Endothelial cell of umbilical vein (primary cell): ENCODE results near the gene PAXX. TPM values are rescaled to one million over a fixed set of nuclear protein-coding genes. Genes with fewer than 3 reads are reported as not detected.

Source experiments
- BruUV-seq: library from RNA; stranded (reverse); fragments of 400-500 nt; replicated peaks from 2 replicates; lab custom pipeline; 2021; lab: Mats Ljungman, UMichigan
- CTCF ChIA-PET: fragments of 300-600, 350-600 bp; sonication (Branson Sonifier 250); formaldehyde crosslinking; loops from one replicate; lab custom pipeline; 2021; ENCODE audit warnings: antibody characterized with exemption, inconsistent platforms; lab: Charles Lee
- POLR2A ChIA-PET: fragments of 300-600, 350-600 bp; sonication (Branson Sonifier 250); formaldehyde crosslinking; loops from one replicate; lab custom pipeline; 2021; ENCODE audit warnings: antibody characterized with exemption, inconsistent platforms; lab: Charles Lee
- DNase-seq: peaks from one replicate; pipeline ENCODE4 v3.0.0-alpha.2; 2011; ENCODE audit warnings: low read depth, low spot score
- FAIRE-seq: peaks from 2 replicates; lab custom pipeline; 2011; peaks lifted over from hg19 to GRCh38; lab: Jason Lieb, UNC
- H2AFZ ChIP-seq: 2 replicates; pipeline ENCODE4 v1.6.0; 2012; ENCODE audit warnings: low read depth, low read length, control low read depth, inconsistent platforms
- H3K27ac ChIP-seq: 2 replicates; pipeline ENCODE4 v1.5.1; 2011; ENCODE audit warnings: low read depth, mild to moderate bottlenecking, control low read depth, low read length, moderate library complexity; ENCODE audit not compliant: insufficient read depth
- H3K27me3 ChIP-seq, 2 experiments: 2 replicates each; pipeline versions ENCODE4 v1.6.0 to v1.6.1; 2011; ENCODE audit warnings: low read length in 2 of 2, mixed read lengths in 1 of 2; ENCODE audit not compliant: control insufficient read depth in 2 of 2, insufficient read depth in 2 of 2
- H3K36me3 ChIP-seq, 2 experiments: 2 replicates in 1 of 2; 3 replicates in 1 of 2; pipeline ENCODE4 v1.5.1; 2011; ENCODE audit warnings: low read length in 2 of 2, mild to moderate bottlenecking in 1 of 2, moderate library complexity in 1 of 2; ENCODE audit not compliant: control insufficient read depth in 2 of 2, insufficient read depth in 2 of 2; ENCODE audit errors: extremely low read depth in 1 of 2
- H3K4me1 ChIP-seq: 3 replicates; pipeline ENCODE4 v1.5.1; 2011; ENCODE audit warnings: mild to moderate bottlenecking, low read length; ENCODE audit not compliant: control insufficient read depth, insufficient read depth; ENCODE audit errors: extremely low read depth
- H3K4me2 ChIP-seq: 2 replicates; pipeline ENCODE4 v1.6.1; 2011; ENCODE audit warnings: low read length, control low read depth, mixed read lengths; ENCODE audit not compliant: insufficient read depth
- H3K4me3 ChIP-seq, 3 experiments: fragments of 200-600 bp in 1 of 3; sonication (generic), shearing (Covaris generic) in 1 of 3; replicated peaks in 1 of 3; 2 replicates each; pipeline ENCODE4 v1.5.1; 2011 to 2016; ENCODE audit warnings: control low read depth in 3 of 3, low read length in 3 of 3, mild to moderate bottlenecking in 2 of 3, inconsistent platforms in 1 of 3, low read depth in 1 of 3, moderate library complexity in 1 of 3; ENCODE audit not compliant: insufficient read depth in 1 of 3
- H3K79me2 ChIP-seq: 2 replicates; pipeline ENCODE4 v1.6.0; 2012; ENCODE audit warnings: low read length, inconsistent platforms; ENCODE audit not compliant: control insufficient read depth, insufficient read depth
- H3K9ac ChIP-seq: replicated peaks from 2 replicates; pipeline ENCODE3; 2011; ENCODE audit warnings: low read length, control low read depth; ENCODE audit not compliant: insufficient read depth; ENCODE audit errors: extremely low read depth
- H3K9me1 ChIP-seq: replicated peaks from 3 replicates; pipeline ENCODE4 v1.6.0; 2011; ENCODE audit warnings: mild to moderate bottlenecking, low read length; ENCODE audit not compliant: control insufficient read depth, insufficient read depth; ENCODE audit errors: extremely low read depth
- H3K9me3 ChIP-seq: replicated peaks from 2 replicates; pipeline ENCODE4 v1.5.1; 2012; ENCODE audit warnings: low read length, inconsistent platforms; ENCODE audit not compliant: control insufficient read depth, insufficient read depth
- H4K20me1 ChIP-seq: replicated peaks from 2 replicates; pipeline ENCODE3; 2011; ENCODE audit warnings: mild to moderate bottlenecking, low read length; ENCODE audit not compliant: control insufficient read depth, insufficient read depth; ENCODE audit errors: extremely low read depth
- EZH2 ChIP-seq: IDR thresholded peaks from 2 replicates; pipeline ENCODE4 v1.6.1; 2012; ENCODE audit warnings: borderline replicate concordance, low read depth, mild to moderate bottlenecking, moderate library complexity, low read length, inconsistent platforms; ENCODE audit not compliant: severe bottlenecking
- GATA2 ChIP-seq: IDR thresholded peaks from 2 replicates; pipeline ENCODE4 v1.7.0; 2011; ENCODE audit warnings: low read depth, mild to moderate bottlenecking, moderate library complexity, mixed read lengths, low read length; ENCODE audit not compliant: insufficient read length, insufficient read depth
- JUN ChIP-seq: IDR thresholded peaks from 2 replicates; pipeline ENCODE4 v1.6.1; 2011; ENCODE audit warnings: borderline replicate concordance, low read depth; ENCODE audit not compliant: insufficient read length, insufficient read depth
- POLR2AphosphoS5 ChIP-seq: IDR thresholded peaks from 2 replicates; pipeline ENCODE4 v1.6.1; 2012; ENCODE audit warnings: low read depth, mild to moderate bottlenecking, control low read depth, low read length, moderate library complexity; ENCODE audit not compliant: insufficient read depth
- dilution Hi-C: fragments of 300-500 bp; cut with MboI; formaldehyde crosslinking; loops from one replicate; pipeline ENCODE4 v1.15.0; 2019; ENCODE audit warnings: low sequenced_read_pairs; ENCODE audit not compliant: extremely low pct_ligation_motif_present
- intact Hi-C: fragments of 100-400 bp; cut with micrococcal nuclease; formaldehyde crosslinking; loops from one replicate; pipeline ENCODE4 v1.10.0; 2022
- polyA plus RNA-seq, 4 experiments: library from polyadenylated mRNA; depleted of rRNA in 3 of 4; stranded (reverse) in 3 of 4; unstranded in 1 of 4; fragments of >200 nt; gene quantifications; 2 replicates each; pipeline versions ENCODE4 v1.2.1 to v1.2.3, GENCODE V29; 2011 to 2012; ENCODE audit warnings: missing spikeins in 1 of 4
- total RNA-seq: library from RNA; stranded (reverse); gene quantifications from 2 replicates; pipeline ENCODE4 v1.2.3, GENCODE V29; 2021
- TF ChIP-seq, protein P1 (sequence below): IDR thresholded peaks from 2 replicates; pipeline ENCODE4 v1.6.1; 2011; ENCODE audit not compliant: insufficient read depth, insufficient read length

The PAXX gene
- total and polyA plus RNA-seq, 2 donors (not counting 3 experiments of a cell fraction or from before 2014, with no cell fraction given), result 34.0 to 35.0 TPM

DNA sequence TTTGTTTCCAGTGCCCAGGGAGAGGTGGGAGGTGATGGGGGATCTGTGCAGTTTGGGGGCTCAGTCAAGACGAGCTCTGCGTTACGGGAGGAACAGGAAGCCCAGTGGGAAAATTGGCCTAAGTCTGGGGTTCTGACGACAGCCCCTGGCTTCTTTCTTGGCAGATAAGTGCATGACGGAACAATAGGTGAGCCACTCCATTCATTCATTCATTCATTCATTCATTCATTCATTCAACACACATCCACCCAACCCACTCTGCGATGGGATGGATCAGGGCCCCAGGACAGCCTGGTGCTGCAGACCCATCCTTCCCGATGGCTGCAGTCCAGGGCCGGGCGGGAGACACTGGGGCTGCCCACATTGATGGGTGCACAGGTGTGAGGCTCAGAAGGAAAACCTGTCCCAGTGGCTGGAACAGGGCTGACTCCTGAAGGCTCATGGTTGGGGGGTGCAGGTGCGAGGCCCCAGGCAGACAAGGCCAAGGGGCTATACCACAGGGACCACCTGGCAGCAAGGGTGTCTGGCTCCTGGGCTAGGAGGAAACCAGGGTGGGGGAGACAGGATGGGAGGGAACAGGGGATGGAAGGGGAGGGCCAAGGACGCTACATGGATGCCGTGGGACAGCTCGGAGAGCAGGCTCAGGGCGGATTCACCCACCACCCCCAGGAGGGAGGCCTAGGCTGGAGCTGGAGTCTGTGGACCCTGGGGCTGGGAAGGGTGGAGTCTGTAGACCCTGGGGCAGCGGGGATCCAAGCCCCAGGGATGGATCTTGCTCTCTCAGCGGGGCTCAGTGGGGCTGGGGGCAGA lies 11.3 kb upstream of the PAXX start:
- intact Hi-C loops, result no loop called here
- no peak for FAIRE-seq

DNA sequence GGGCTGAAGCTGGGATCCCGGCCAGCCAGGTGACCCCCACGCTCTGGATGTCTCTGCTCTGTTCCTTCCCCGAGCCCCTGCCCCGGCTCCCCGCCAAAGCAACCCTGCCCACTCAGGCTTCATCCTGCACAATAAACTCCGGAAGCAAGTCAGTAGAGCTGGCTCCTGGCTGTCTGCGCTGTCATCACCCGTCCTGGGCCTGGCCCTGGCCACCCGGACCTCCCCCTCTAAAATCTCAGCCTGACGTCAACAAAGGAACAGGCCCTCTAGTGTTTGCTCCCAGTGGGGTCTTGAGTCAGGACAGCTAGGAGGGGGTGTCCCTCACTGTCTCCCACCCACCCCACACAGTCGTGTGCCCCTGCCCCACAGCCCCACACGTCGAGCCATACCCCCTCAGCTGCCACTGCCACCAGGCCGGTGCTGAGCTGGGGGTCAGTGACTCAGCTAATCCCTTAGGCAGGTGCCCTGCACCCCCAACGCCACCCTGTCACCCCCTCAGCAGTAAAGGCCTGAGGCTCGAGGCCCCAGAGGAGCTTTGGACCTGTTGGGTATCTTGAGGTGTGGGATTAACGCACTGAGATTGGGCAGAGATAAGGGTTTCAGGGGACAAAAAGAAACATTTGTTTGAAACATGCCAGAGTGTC lies 10.5 kb upstream of the PAXX start:
- ChIA-PET POLR2A (no interaction called here), CTCF (interaction anchor here (0.6 to 1.4 kb wide), 2 partner anchors 11 to 14 kb away, joined by 3 read pairs; partner anchors contain the start of genes CLIC3 and PAXX)
- Histone ChIP-seq H4K20me1 (no peaks in the 10 kb centered on the region), H3K79me2 (no peaks in the 10 kb centered on the region), H3K9ac (no peak overlapping the region), H3K36me3 (no peaks in the 10 kb centered on the region), H3K27ac (peak overlapping the region; percentile 15), H3K27me3 (peaks cover 3 to 10% of the 10 kb centered on the region in 2 experiments), H3K9me3 (no peaks in the 10 kb centered on the region), H3K4me3 (no peak overlapping the region), H3K4me2 (no peak overlapping the region), H3K4me1 (peaks cover 4% of the 10 kb centered on the region), H2AFZ (no peak overlapping the region), H3K9me1 (no peaks in the 10 kb centered on the region)
- TF ChIP-seq GATA2, result peak; percentile 66
- TF ChIP-seq JUN, result no peak
- TF ChIP-seq EZH2, result no peak
- no peak for TF ChIP-seq POLR2AphosphoS5
- intact Hi-C loops (no loop called here), dilution Hi-C loops (no loop called here)
- no TSS peak for BruUV-seq
- DNase-seq, result no peak
- FAIRE-seq, result peak; percentile 69

More for the DNA sequence above, 11.3 kb upstream of the PAXX start:
- no peak overlapping the region for H3K9ac ChIP-seq
- ChIA-PET POLR2A (no interaction called here), CTCF (interaction anchor here (0.6 kb wide), 1 partner anchor 15 kb away, joined by 3 read pairs; the partner anchor contains the start of gene CLIC3)
- H3K79me2 ChIP-seq, result no peaks in the 10 kb centered on the region
- peaks cover 3 to 9% of the 10 kb centered on the region in 2 experiments for H3K27me3 ChIP-seq
- DNase-seq, result no peak
- H3K4me3 ChIP-seq, result no peak overlapping the region
- BruUV-seq, result no TSS peak
- dilution Hi-C loops, result no loop called here
- H3K9me3 ChIP-seq, result no peaks in the 10 kb centered on the region
- no peak overlapping the region for H2AFZ ChIP-seq
- H3K36me3 ChIP-seq, result no peaks in the 10 kb centered on the region
- no peak overlapping the region for H3K4me2 ChIP-seq
- peak overlapping the region; percentile 15 for H3K27ac ChIP-seq
- TF ChIP-seq EZH2 (no peak), POLR2AphosphoS5 (no peak), GATA2 (no peak)
- TF ChIP-seq, protein P1, sequence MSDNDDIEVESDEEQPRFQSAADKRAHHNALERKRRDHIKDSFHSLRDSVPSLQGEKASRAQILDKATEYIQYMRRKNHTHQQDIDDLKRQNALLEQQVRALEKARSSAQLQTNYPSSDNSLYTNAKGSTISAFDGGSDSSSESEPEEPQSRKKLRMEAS, result no peak
- H3K4me1 ChIP-seq, result peaks cover 4% of the 10 kb centered on the region
- no peaks in the 10 kb centered on the region for H3K9me1 ChIP-seq
- H4K20me1 ChIP-seq, result no peaks in the 10 kb centered on the region
